Gastrocnemius medialis (tissue), 4 donors: ENCODE data around the gene ADTRP. TPM values are rescaled to one million over a fixed set of nuclear protein-coding genes. Genes with fewer than 3 reads are reported as not detected.
A peak's percentile ranks its signal among the peaks of the same experiment; 100 is the strongest.

Experiments used
- ATAC-seq, 2 donors: fragments of 150-250 bp; one replicate each; pipeline ENCODE4 v1.9.1; 2016
- DNase-seq, 2 donors: peaks; one replicate each; pipeline ENCODE4 v3.0.0-alpha.2; 2019
- H3K27ac ChIP-seq, 4 donors: fragments of 200-600 bp; sonication (generic); 1 replicate in 1 of 4; 2 replicates in 3 of 4; pipeline ENCODE4 v1.5.1; 2016 to 2018; ENCODE audit warnings: mild to moderate bottlenecking in 2 of 4, moderate library complexity in 1 of 4
- H3K27me3 ChIP-seq, 3 donors: fragments of 200-600 bp; sonication (generic) in 2 of 3; 1 replicate in 1 of 3; 2 replicates in 2 of 3; pipeline versions ENCODE4 v1.5.1 to v1.6.0; 2016 to 2019; ENCODE audit warnings: mild to moderate bottlenecking in 1 of 3, moderate library complexity in 1 of 3
- H3K36me3 ChIP-seq, 2 donors: fragments of 200-600 bp; sonication (generic) in 1 of 2; one replicate each; pipeline ENCODE4 v1.5.1; 2017 to 2018
- H3K4me1 ChIP-seq, 2 donors: fragments of 200-600 bp; sonication (generic) in 1 of 2; one replicate each; pipeline ENCODE4 v1.5.1; 2016 to 2017; ENCODE audit warnings: mild to moderate bottlenecking in 2 of 2
- H3K4me3 ChIP-seq, 4 donors: fragments of 200-600 bp; sonication (generic) in 3 of 4; 1 replicate in 1 of 4; 2 replicates in 3 of 4; pipeline ENCODE4 v1.5.1; 2016 to 2019; ENCODE audit warnings: mild to moderate bottlenecking in 2 of 4
- H3K9me3 ChIP-seq, 3 donors: fragments of 200-600 bp; sonication (generic) in 2 of 3; 1 replicate in 1 of 3; 2 replicates in 2 of 3; pipeline ENCODE4 v1.5.1; 2016 to 2019
- POLR2A ChIP-seq, 2 donors: fragments of 450-650 bp; IDR thresholded peaks; one replicate each; pipeline ENCODE4 v1.6.1; 2017; ENCODE audit warnings: antibody characterized with exemption in 2 of 2, mild to moderate bottlenecking in 2 of 2, moderate library complexity in 2 of 2
- in situ Hi-C, 4 donors: fragments of 200-750 bp; cut with MboI; loops; one replicate each; pipeline versions ENCODE4 v1.15.0 to v1.8.0; 2017; ENCODE audit warnings: low sequenced_read_pairs in 4 of 4
- intact Hi-C: fragments of 100-400 bp; cut with DNase I; formaldehyde crosslinking; loops from one replicate; pipeline ENCODE4 v1.15.1; 2023; ENCODE audit warnings: low total_unique reads
- total RNA-seq, 4 donors: library from RNA; depleted of rRNA; stranded (reverse); fragments of >200 nt; gene quantifications; one replicate each; pipeline versions ENCODE4 v1.1.0 to v1.2.3, GENCODE V29; 2016
- TF ChIP-seq, protein P1 (sequence below), 5 experiments: fragments of 450-650 bp in 3 of 5; fragments of 200-600 bp in 2 of 5; sonication (generic) in 2 of 5; IDR thresholded peaks in 4 of 5; conservative IDR thresholded peaks in 1 of 5; 1 replicate in 4 of 5; 2 replicates in 1 of 5; pipeline ENCODE4 v1.5.1; 2016 to 2019; ENCODE audit warnings: antibody characterized with exemption in 5 of 5, mild to moderate bottlenecking in 3 of 5, moderate library complexity in 3 of 5

Gene ADTRP
- total RNA-seq, 4 donors from 2014 or later = 0.31 to 0.73 TPM; not detected in 2

GRCh38 chr6:11756726-11757125 is 21.9 kb downstream of the ADTRP start:
- in situ Hi-C loops (no loop called here), intact Hi-C loops (no loop called here)
- no peaks in the 10 kb centered on the region for H3K9me3 ChIP-seq
- TF ChIP-seq POLR2A (IDR thresholded peaks at IDR 0.05) = no peak
- TF ChIP-seq, protein P1, sequence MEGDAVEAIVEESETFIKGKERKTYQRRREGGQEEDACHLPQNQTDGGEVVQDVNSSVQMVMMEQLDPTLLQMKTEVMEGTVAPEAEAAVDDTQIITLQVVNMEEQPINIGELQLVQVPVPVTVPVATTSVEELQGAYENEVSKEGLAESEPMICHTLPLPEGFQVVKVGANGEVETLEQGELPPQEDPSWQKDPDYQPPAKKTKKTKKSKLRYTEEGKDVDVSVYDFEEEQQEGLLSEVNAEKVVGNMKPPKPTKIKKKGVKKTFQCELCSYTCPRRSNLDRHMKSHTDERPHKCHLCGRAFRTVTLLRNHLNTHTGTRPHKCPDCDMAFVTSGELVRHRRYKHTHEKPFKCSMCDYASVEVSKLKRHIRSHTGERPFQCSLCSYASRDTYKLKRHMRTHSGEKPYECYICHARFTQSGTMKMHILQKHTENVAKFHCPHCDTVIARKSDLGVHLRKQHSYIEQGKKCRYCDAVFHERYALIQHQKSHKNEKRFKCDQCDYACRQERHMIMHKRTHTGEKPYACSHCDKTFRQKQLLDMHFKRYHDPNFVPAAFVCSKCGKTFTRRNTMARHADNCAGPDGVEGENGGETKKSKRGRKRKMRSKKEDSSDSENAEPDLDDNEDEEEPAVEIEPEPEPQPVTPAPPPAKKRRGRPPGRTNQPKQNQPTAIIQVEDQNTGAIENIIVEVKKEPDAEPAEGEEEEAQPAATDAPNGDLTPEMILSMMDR (IDR thresholded peaks at IDR 0.05 in 4 of 5, conservative IDR thresholded peaks at IDR 0.05 in 1 of 5) = no peak
- no peak overlapping the region for H3K4me3 ChIP-seq
- H3K36me3 ChIP-seq = no peaks in the 10 kb centered on the region
- ATAC-seq (no peak), DNase-seq (no peak)
- no peaks in the 10 kb centered on the region for H3K27me3 ChIP-seq
- no peaks in the 10 kb centered on the region for H3K4me1 ChIP-seq
- no peak overlapping the region for H3K27ac ChIP-seq

DNA sequence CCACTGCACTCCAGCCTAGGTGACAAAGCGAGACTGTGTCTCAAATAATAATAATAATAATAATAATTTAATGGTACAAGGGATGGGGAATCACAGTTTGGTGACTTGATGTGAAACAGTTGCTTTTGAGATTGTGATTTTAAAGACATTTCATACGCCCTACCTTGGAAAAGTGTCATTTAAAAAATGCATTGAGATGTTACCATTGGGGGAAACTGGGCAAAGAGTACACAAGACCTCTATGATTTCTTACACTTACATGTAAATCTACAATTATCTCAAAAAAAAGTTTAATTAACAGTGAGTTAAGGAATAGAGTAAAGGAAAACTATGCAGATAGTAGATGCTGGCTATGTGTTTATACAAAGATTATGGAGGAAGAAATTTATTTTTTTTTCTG is 22.3 kb downstream of the ADTRP start:
- DNase-seq (no peak), ATAC-seq (no peak)
- Histone ChIP-seq H3K36me3 (no peaks in the 10 kb centered on the region), H3K27me3 (no peaks in the 10 kb centered on the region), H3K4me3 (no peak overlapping the region), H3K27ac (no peak overlapping the region), H3K4me1 (no peaks in the 10 kb centered on the region), H3K9me3 (no peaks in the 10 kb centered on the region)
- intact Hi-C loops (no loop called here), in situ Hi-C loops (no loop called here)
- TF ChIP-seq POLR2A (IDR thresholded peaks at IDR 0.05) = no peak
- TF ChIP-seq, protein P1 (IDR thresholded peaks at IDR 0.05 in 4 of 5, conservative IDR thresholded peaks at IDR 0.05 in 1 of 5) = no peak

DNA sequence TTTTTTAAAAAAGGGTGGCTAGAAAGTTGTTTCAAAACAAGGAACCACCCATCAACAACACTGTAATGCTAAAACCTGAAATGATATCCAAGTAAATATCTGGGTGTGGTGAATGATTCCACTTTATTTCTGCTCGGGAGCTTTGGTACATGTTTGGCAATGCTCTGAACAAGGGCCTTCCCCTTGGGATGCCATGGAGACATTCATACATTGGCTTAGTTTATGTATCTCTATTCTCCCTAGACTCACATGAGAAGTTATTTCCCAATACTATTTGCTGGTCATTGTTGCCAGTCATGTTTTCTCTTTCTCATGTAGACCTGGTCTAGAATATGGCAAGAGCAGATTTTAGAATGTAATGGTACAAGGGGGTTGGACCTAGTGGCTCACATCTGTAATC is 22.9 kb downstream of the ADTRP start:
- H3K4me1 ChIP-seq = no peaks in the 10 kb centered on the region
- intact Hi-C loops = no loop called here
- DNase-seq (no peak), ATAC-seq (peak; percentile 30 to 49)
- H3K4me3 ChIP-seq = no peak overlapping the region
- H3K9me3 ChIP-seq = no peaks in the 10 kb centered on the region
- no peak for TF ChIP-seq POLR2A (IDR thresholded peaks at IDR 0.05)
- TF ChIP-seq, protein P1 (IDR thresholded peaks at IDR 0.05 in 4 of 5, conservative IDR thresholded peaks at IDR 0.05 in 1 of 5) = no peak
- H3K27ac ChIP-seq = no peak overlapping the region
- no peaks in the 10 kb centered on the region for H3K36me3 ChIP-seq
- H3K27me3 ChIP-seq = no peaks in the 10 kb centered on the region
- in situ Hi-C loops = no loop called here

DNA sequence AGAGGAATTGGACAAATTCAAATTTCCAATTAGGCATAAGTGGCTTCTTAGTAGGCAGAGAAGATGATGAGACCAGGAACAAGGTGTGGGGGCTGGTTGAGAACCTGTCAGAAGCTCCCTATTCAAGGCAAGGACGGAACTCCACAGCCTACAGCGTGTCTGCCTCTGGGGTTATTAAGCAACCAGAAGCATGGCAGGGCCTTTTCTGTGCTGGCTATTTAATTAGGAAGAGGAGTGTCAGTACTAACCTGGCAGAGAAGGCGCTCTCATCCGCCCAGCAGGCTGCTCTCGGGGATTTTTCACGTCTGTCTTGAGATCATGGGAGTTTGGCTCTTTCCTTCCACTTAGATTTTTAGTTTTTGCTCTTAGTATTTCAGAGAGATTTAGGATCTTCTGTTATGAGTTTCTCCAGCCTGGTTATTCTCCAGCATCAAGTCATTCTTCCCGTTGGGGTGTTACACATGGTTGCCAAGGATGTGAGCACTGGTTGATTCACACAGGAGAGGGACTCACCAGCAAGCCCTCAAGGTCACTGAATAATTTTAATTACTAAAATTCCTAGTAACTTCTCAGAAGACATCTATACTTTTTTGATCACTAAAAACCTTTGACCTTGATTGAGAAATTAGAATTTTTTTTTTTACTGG is 23.9 kb downstream of the ADTRP start:
- ATAC-seq (peak in 1 of 2 donors; percentile 50), DNase-seq (no peak)
- Histone ChIP-seq H3K4me3 (no peak overlapping the region), H3K9me3 (no peaks in the 10 kb centered on the region), H3K27me3 (no peaks in the 10 kb centered on the region), H3K27ac (peak overlapping the region in 1 of 4 donors; percentile 9), H3K36me3 (no peaks in the 10 kb centered on the region), H3K4me1 (no peaks in the 10 kb centered on the region)
- TF ChIP-seq POLR2A (IDR thresholded peaks at IDR 0.05) = no peak
- TF ChIP-seq, protein P1 (IDR thresholded peaks at IDR 0.05 in 4 of 5, conservative IDR thresholded peaks at IDR 0.05 in 1 of 5) = no peak
- intact Hi-C loops = no loop called here
- in situ Hi-C loops = no loop called here

- no peak for TF ChIP-seq POLR2A (IDR thresholded peaks at IDR 0.05)
- TF ChIP-seq, protein P1 (IDR thresholded peaks at IDR 0.05 in 4 of 5, conservative IDR thresholded peaks at IDR 0.05 in 1 of 5) = no peak
- no peaks in the 10 kb centered on the region for H3K27me3 ChIP-seq
- H3K36me3 ChIP-seq = no peaks in the 10 kb centered on the region
- no peak for DNase-seq
- intact Hi-C loops (no loop called here), in situ Hi-C loops (no loop called here)
- no peak for ATAC-seq
- H3K4me1 ChIP-seq = no peaks in the 10 kb centered on the region
- H3K27ac ChIP-seq = no peak overlapping the region
- no peak overlapping the region for H3K4me3 ChIP-seq
- no peaks in the 10 kb centered on the region for H3K9me3 ChIP-seq
Measured at GRCh38 chr6:11753798-11754197, 24.8 kb downstream of the ADTRP start.
